K562 (cell line): ENCODE measurements around the gene INHBE. TPM values are rescaled to one million over a fixed set of nuclear protein-coding genes. Genes with fewer than 3 reads are reported as not detected.
A peak's percentile ranks its signal among the peaks of the same experiment; 100 is the strongest.

Experiments
- HCFC1 ChIP-seq: IDR thresholded peaks from 2 replicates; pipeline ENCODE4 v1.6.1; 2012; ENCODE audit warnings: low read depth, low read length, improper control_type of control experiment
- MAZ ChIP-seq, 2 experiments: fragments of 450-650 bp in 1 of 2; sonication (generic) in 1 of 2; formaldehyde crosslinking; IDR thresholded peaks in 1 of 2; conservative IDR thresholded peaks in 1 of 2; 2 replicates each; pipeline versions ENCODE4 v1.4.0 to v1.5.0; 2020; ENCODE audit warnings: mild to moderate bottlenecking in 1 of 2, missing genetic modification reagents in 1 of 2
- MTA2 ChIP-seq: fragments of 450-650 bp; IDR thresholded peaks from 2 replicates; pipeline ENCODE4 v1.6.1; 2016; ENCODE audit warnings: low read depth
- NR1H2 ChIP-seq: sonication (generic); formaldehyde crosslinking; IDR thresholded peaks from 2 replicates; pipeline ENCODE4 v1.4.0; 2020; ENCODE audit warnings: mild to moderate bottlenecking, missing genetic modification reagents
- PURB ChIP-seq: sonication (generic); formaldehyde crosslinking; IDR thresholded peaks from 2 replicates; pipeline ENCODE4 v1.9.0; 2021; ENCODE audit warnings: low read depth, mild to moderate bottlenecking, missing genetic modification reagents
- REST ChIP-seq, 2 experiments: fragments of 450-650 bp; formaldehyde crosslinking in 1 of 2; IDR thresholded peaks; 2 replicates each; pipeline versions ENCODE4 v1.4.0 to v1.6.1; 2014 to 2020; ENCODE audit warnings: mild to moderate bottlenecking in 2 of 2, borderline replicate concordance in 1 of 2, low read depth in 1 of 2
- SMAD4 ChIP-seq: fragments of 250-450 bp; sonication (Bioruptor Pico); conservative IDR thresholded peaks from 2 replicates; pipeline ENCODE4 v1.8.0; 2021; ENCODE audit warnings: inconsistent platforms, mild to moderate bottlenecking, moderate library complexity
- STAG1 ChIP-seq: sonication (generic); formaldehyde crosslinking; IDR thresholded peaks from 2 replicates; pipeline ENCODE4 v1.5.0; 2020; ENCODE audit warnings: missing genetic modification reagents, borderline replicate concordance
- TCF7 ChIP-seq: sonication (generic); IDR thresholded peaks from 2 replicates; pipeline ENCODE4 v1.6.1; 2016; ENCODE audit warnings: antibody characterized with exemption, borderline replicate concordance
- ZBTB33 ChIP-seq: sonication (generic); formaldehyde crosslinking; IDR thresholded peaks from 2 replicates; pipeline ENCODE4 v1.8.1; 2023; ENCODE audit warnings: mild to moderate bottlenecking, missing genetic modification reagents
- ZNF609 ChIP-seq: sonication (generic); formaldehyde crosslinking; IDR thresholded peaks from 2 replicates; pipeline ENCODE4 v1.8.1; 2023; ENCODE audit warnings: missing genetic modification reagents, mild to moderate bottlenecking, borderline replicate concordance
- polyA plus RNA-seq, 8 experiments: library from polyadenylated mRNA; depleted of rRNA in 4 of 8; stranded (reverse) in 5 of 8; unstranded in 3 of 8; fragments of >200 nt; fragmentation: Nextera tagmentation in 2 of 8; fragmentation: Illumina TruSeq in 1 of 8; extraction: Ambion mirVana in 2 of 8; extraction: Trizol in 1 of 8; gene quantifications; 2 replicates each; pipeline versions ENCODE4 v1.2.1 to v1.2.3, GENCODE V29; 2011 to 2014; ENCODE audit warnings: inconsistent platforms in 1 of 8, missing spikeins in 1 of 8
- total RNA-seq, 7 experiments: library from RNA; depleted of rRNA in 6 of 7; stranded (reverse); fragments of >200 nt in 6 of 7; fragmentation: Illumina TruSeq in 2 of 7; extraction: Trizol in 2 of 7; gene quantifications; 2 replicates each; pipeline versions ENCODE4 v1.2.1 to v1.2.3, GENCODE V29; 2011 to 2021; ENCODE audit warnings: low replicate concordance in 1 of 7

INHBE gene
- total and polyA plus RNA-seq, 9 of the 15 experiments (the other 6 are each of a cell fraction or from before 2014, with no cell fraction given): 0.94 to 9.9 (median 7.3) TPM

- TF ChIP-seq ZNF609: 0 out of 2 replicates have a peak, but pooled peaks have one; percentile 31
- TF ChIP-seq REST (IDR thresholded peaks at IDR 0.05; ENCODE audit: borderline replicate concordance): peak; percentile 92
- 0 out of 2 replicates have a peak, but pooled peaks have one; percentile 40 for TF ChIP-seq REST (CRISPR knock-in tag; IDR thresholded peaks at IDR 0.05; ENCODE audit: low read depth)
- TF ChIP-seq STAG1 (CRISPR knock-in tag): peak; percentile 85; the same call in 1 of the 2 replicates
- TF ChIP-seq TCF7: no peak
- peak; percentile 34; the same call in 1 of the 2 replicates for TF ChIP-seq ZBTB33
- peak; percentile 21; the same call in 1 of the 2 replicates for TF ChIP-seq HCFC1
- TF ChIP-seq PURB (CRISPR knock-in tag): 0 out of 2 replicates have a peak, but pooled peaks have one; percentile 39
- no peak for TF ChIP-seq NR1H2 (CRISPR knock-in tag)
- peak in 1 of 2 experiments; percentile 69; a peak in 2 of 4 replicates for TF ChIP-seq MAZ (CRISPR knock-in tag; conservative IDR thresholded peaks at IDR 0.05 in 1 of 2, IDR thresholded peaks at IDR 0.05 in 1 of 2)
- no peak for TF ChIP-seq MTA2
- TF ChIP-seq SMAD4 (CRISPR knock-in tag): no peak
Measured at GRCh38 chr12:57452937-57453509, 2.1 kb upstream of the INHBE start (continued).
